Activated CD4-positive, alpha-beta T cell treated with anti-CD3 and anti-CD28 coated beads for 36 hours (primary cell): ENCODE measurements around the gene RALGPS1. TPM values are rescaled to one million over a fixed set of nuclear protein-coding genes. Genes with fewer than 3 reads are reported as not detected.

Experiments used
- ATAC-seq: fragments of 200-7000 bp; cut with Tn5 transposase; one replicate; pipeline ENCODE4 v1.10.0; 2021; ENCODE audit warnings: mild to moderate bottlenecking, moderate library complexity
- CTCF ChIA-PET: fragments of 350-600 bp; sonication (Branson Sonifier 250); formaldehyde crosslinking; loops from one replicate; lab custom pipeline; 2021; ENCODE audit warnings: antibody characterized with exemption; lab: Charles Lee
- POLR2A ChIA-PET: fragments of 350-600 bp; sonication (Branson Sonifier 250); formaldehyde crosslinking; loops from one replicate; lab custom pipeline; 2021; ENCODE audit warnings: antibody characterized with exemption, inconsistent platforms; lab: Charles Lee
- DNase-seq: peaks from one replicate; pipeline ENCODE4 v3.0.0-alpha.2; 2020
- H3K27ac Mint-ChIP-seq: one replicate; pipeline ENCODE4 v1.8.0; 2021; ENCODE audit warnings: mixed read lengths
- H3K27me3 Mint-ChIP-seq: one replicate; pipeline ENCODE4 v1.8.0; 2021; ENCODE audit warnings: mixed read lengths
- H3K36me3 Mint-ChIP-seq: one replicate; pipeline ENCODE4 v1.8.0; 2021; ENCODE audit warnings: low read depth, mixed read lengths
- H3K4me1 Mint-ChIP-seq: one replicate; pipeline ENCODE4 v1.8.0; 2021; ENCODE audit warnings: mixed read lengths
- H3K4me3 Mint-ChIP-seq: one replicate; pipeline ENCODE4 v1.8.0; 2021; ENCODE audit warnings: mild to moderate bottlenecking, moderate library complexity, mixed read lengths
- H3K9me3 Mint-ChIP-seq: one replicate; pipeline ENCODE4 v1.8.0; 2021; ENCODE audit warnings: low read depth, mixed read lengths
- intact Hi-C, 2 experiments: fragments of 100-400 bp; cut with DNase I in 1 of 2; cut with micrococcal nuclease in 1 of 2; formaldehyde crosslinking; loops; one replicate each; pipeline versions ENCODE4 v1.14.2 to v1.15.1; 2022 to 2024; cut with DNase I, micrococcal nuclease
- total RNA-seq, 2 experiments: library from RNA; stranded (reverse); gene quantifications; one replicate each; pipeline ENCODE4 v1.2.3, GENCODE V29; 2021

The RALGPS1 gene
- total RNA-seq, 2 experiments from 2014 or later: 1.2 to 2.2 TPM

- intact Hi-C loops: no loop called here
- ATAC-seq (no peak), DNase-seq (no peak)
- no peaks in the 10 kb centered on the region for H3K9me3 Mint-ChIP-seq
- no peak overlapping the region for H3K4me3 Mint-ChIP-seq
- H3K27ac Mint-ChIP-seq: no peak overlapping the region
- H3K4me1 Mint-ChIP-seq: no peaks in the 10 kb centered on the region
- POLR2A ChIA-PET: no interaction called here
- CTCF ChIA-PET: no interaction called here
- H3K36me3 Mint-ChIP-seq: no peaks in the 10 kb centered on the region
- peaks cover 10% of the 10 kb centered on the region for H3K27me3 Mint-ChIP-seq
Observed at GRCh38 chr9:127232833-127233549, 318.4 kb downstream of the RALGPS1 start.

DNA sequence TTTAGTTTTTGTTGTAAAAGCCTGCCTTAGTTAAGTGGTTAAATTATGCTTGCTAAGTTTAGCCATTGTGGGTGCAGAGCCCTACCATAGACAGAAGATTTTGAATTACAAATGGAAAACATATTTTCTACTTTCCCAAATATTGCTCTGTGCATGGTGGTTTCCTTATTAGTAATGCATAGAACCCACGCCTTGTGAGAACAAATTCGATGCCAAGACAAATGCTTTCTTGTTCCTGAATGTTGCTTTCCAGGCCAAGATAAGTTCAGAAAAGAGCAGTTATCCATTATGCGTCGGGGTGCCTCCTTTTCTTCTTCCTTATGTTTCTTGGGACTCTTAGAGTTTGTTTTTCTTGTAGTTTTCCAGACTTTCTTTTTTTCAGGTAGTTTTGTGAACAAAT is 319.0 kb downstream of the RALGPS1 start:
- ChIA-PET POLR2A (no interaction called here), CTCF (no interaction called here)
- no peak overlapping the region for H3K27ac Mint-ChIP-seq
- H3K36me3 Mint-ChIP-seq: no peaks in the 10 kb centered on the region
- DNase-seq (no peak), ATAC-seq (no peak)
- H3K9me3 Mint-ChIP-seq: no peaks in the 10 kb centered on the region
- H3K27me3 Mint-ChIP-seq: peaks cover 10% of the 10 kb centered on the region
- H3K4me1 Mint-ChIP-seq: no peaks in the 10 kb centered on the region
- H3K4me3 Mint-ChIP-seq: no peak overlapping the region
- intact Hi-C loops: no loop called here

DNA sequence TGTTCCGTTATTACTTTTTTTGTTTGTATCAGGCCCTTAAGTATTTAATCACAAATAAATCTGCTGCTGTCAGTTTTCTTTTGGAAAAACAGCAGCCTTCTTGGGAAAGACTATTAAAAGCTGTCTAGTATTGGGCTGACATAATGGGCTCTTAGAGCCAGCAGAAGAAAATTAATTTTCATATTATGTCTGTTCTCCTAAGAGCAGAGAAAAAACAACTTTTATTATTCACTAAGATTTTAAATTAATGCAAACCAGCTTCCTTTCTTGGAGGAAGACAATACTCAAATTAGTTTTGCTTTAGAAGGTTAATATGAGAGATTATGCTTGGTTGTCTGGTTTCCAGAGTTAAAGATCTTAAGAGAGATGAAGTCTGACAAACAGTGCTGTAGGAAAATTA is 319.4 kb downstream of the RALGPS1 start:
- Mint-ChIP-seq H3K4me1 (no peaks in the 10 kb centered on the region), H3K36me3 (no peaks in the 10 kb centered on the region), H3K27ac (no peak overlapping the region), H3K4me3 (no peak overlapping the region), H3K27me3 (peaks cover 10% of the 10 kb centered on the region), H3K9me3 (no peaks in the 10 kb centered on the region)
- no peak for DNase-seq
- ChIA-PET POLR2A (no interaction called here), CTCF (no interaction called here)
- intact Hi-C loops: no loop called here
- no peak for ATAC-seq

- ChIA-PET CTCF (interaction anchor here (0.6 to 0.7 kb wide), 2 partner anchors 48 to 420 kb away, joined by 3 to 4 read pairs; no protein-coding TSS in a partner anchor), POLR2A (no interaction called here)
- H3K4me3 Mint-ChIP-seq: no peak overlapping the region
- no peak for DNase-seq
- H3K9me3 Mint-ChIP-seq: no peaks in the 10 kb centered on the region
- no peaks in the 10 kb centered on the region for H3K36me3 Mint-ChIP-seq
- H3K27ac Mint-ChIP-seq: no peak overlapping the region
- H3K27me3 Mint-ChIP-seq: peaks cover 10% of the 10 kb centered on the region
- no peak for ATAC-seq
- intact Hi-C loops: no loop called here
- H3K4me1 Mint-ChIP-seq: no peaks in the 10 kb centered on the region
Observed at GRCh38 chr9:127237801-127238200, 323.2 kb downstream of the RALGPS1 start.

DNA sequence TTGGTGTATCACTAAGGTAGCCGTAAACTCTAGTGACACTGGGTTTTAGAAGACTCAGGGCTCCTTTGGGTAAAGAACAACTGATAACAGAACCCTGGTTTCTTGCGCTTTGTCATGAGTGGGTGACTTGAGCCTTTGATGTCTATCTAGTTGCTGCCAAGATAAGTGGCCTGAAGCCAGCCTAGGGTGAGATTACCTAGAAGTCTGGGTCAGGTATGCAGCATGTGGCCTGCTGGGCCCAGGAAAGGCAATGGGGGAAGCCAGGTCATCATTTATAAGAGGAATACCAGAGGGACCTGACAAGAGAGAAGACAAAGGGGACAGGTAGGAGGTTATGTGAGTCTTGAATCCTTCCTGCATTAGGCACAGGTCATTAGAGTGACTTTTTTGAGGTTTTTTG is 326.8 kb downstream of the RALGPS1 start:
- intact Hi-C loops: no loop called here
- Mint-ChIP-seq H3K27me3 (peaks cover 4% of the 10 kb centered on the region), H3K27ac (no peak overlapping the region), H3K36me3 (no peaks in the 10 kb centered on the region), H3K4me3 (no peak overlapping the region), H3K9me3 (no peaks in the 10 kb centered on the region), H3K4me1 (peaks cover 6% of the 10 kb centered on the region)
- ATAC-seq (no peak), DNase-seq (no peak)
- CTCF ChIA-PET: no interaction called here
- POLR2A ChIA-PET: no interaction called here

DNA sequence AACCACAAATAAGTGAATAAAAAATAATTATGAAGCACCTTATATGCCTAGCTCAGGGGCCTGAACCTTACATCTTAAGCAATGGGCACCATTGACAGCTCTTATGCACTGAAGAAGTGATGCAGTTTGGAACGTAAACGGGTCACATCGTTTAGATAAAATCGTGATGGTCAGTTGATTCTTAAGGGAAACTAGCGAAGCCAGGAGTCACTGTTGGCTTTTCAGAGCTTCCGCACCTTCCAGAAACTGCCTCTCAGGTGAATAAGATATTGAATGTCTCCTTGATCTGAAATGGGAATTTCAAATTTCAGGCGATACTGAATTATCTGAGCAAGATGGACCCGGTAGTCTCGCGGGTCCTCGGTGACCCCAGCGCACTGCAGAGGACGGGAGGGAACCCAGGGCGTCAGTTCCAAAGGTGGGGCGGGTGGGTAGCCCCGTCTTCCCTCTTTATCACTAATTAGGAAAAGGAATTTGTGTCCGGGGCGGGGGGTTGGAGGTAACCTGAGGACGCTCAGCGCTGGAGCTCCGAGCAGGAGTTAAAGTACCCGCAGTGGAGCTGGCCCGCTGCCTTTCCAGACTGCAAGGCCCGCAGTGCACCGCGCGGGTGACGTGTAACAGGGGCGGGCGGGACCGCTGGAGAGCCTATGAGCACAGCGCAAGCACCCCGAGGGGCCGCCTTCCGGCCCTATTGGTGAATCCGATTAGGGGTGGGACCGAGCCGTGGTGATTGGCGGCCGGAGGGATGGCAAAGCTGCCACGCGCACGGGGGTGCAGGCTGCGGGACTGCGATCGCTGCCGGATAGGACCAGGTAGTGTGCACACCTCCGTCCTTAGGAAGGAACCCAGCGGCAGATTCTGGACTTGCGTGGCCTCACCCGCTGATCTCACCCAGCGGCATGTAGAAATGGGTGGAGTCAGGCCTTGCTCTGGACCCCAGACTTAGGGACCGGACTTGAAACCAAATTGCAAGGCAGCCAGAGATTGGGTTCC is 330.3 kb downstream of the RALGPS1 start:
- peaks cover 6% of the 10 kb centered on the region for H3K4me1 Mint-ChIP-seq
- ChIA-PET POLR2A (interaction anchor here (0.5 kb wide), 1 partner anchor 409 kb away, joined by 5 read pairs; no protein-coding TSS in a partner anchor), CTCF (interaction anchor here (0.5 to 1.9 kb wide), 6 partner anchors 30 to 868 kb away, joined by 3 to 12 read pairs (median 3); no protein-coding TSS in a partner anchor)
- peaks cover 5% of the 10 kb centered on the region for H3K27me3 Mint-ChIP-seq
- no peaks in the 10 kb centered on the region for H3K36me3 Mint-ChIP-seq
- intact Hi-C loops: loop anchor here (1.0 kb wide), 8 partner anchors 20 to 367 kb away; partner anchors contain the start of genes LRSAM1 (in 1 of the 2), RALGPS1 (in 1 of the 2), RPL12 (in 1 of the 2) and SLC2A8 (in 1 of the 2)
- H3K27ac Mint-ChIP-seq: peak overlapping the region; percentile 59
- DNase-seq (peak; percentile 98), ATAC-seq (peak; percentile 100)
- no peaks in the 10 kb centered on the region for H3K9me3 Mint-ChIP-seq
- peak overlapping the region; percentile 78 for H3K4me3 Mint-ChIP-seq

DNA sequence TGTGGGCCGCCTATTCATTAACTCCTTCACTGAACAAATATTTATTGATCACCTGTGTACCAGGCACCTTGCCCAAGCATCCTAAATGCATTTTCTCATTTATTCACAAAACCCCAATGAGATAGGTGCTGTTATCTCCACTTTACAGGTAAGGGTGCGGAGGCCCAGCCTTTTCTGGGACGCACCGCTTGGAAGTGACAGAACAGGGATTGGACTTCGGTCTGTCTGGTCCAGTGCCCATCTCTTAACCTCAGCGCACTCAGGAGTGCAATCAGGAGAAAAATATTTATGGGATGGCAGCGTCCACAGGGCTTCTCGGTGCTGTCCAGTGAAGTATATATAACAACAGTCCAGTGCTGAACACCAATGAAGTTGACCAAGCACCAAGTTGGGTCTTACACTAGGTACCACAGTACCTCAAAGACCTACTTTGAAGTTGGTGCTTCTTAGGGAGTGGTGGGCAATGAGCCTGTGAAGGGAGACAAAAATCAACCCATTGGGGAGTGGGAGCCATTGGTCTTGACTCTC is 331.1 kb downstream of the RALGPS1 start:
- Mint-ChIP-seq H3K4me1 (peaks cover 6% of the 10 kb centered on the region), H3K9me3 (no peaks in the 10 kb centered on the region), H3K27me3 (peaks cover 11% of the 10 kb centered on the region), H3K36me3 (no peaks in the 10 kb centered on the region), H3K27ac (peak overlapping the region; percentile 20), H3K4me3 (peak overlapping the region; percentile 78)
- DNase-seq (no peak), ATAC-seq (no peak)
- intact Hi-C loops: loop anchor here (1.0 kb wide), 8 partner anchors 20 to 367 kb away; partner anchors contain the start of genes LRSAM1 (in 1 of the 2), RALGPS1 (in 1 of the 2), RPL12 (in 1 of the 2) and SLC2A8 (in 1 of the 2)
- POLR2A ChIA-PET: no interaction called here
- CTCF ChIA-PET: interaction anchor here (1.9 kb wide), 1 partner anchor 31 kb away, joined by 12 read pairs; no protein-coding TSS in a partner anchor

DNA sequence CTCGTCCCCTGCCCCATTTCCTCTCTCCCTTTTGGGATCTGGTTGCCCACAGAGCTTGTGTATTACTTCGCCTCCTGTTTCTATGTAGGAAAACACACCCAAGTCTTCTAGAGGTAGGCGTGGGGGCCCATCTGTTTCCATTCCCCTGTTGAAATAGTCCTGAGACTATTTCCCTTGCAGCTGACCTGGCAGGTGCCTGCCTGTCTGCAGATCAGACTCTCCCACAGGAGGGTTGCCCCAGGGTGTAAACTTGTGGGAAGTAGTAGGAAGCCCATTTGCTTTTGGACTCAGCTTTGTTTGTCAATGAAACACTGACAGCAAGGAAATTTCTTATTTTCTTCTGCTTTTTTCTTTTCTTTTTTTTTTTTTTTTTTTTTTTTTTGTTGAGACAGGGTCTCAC is 333.7 kb downstream of the RALGPS1 start:
- Mint-ChIP-seq H3K36me3 (no peaks in the 10 kb centered on the region), H3K27ac (no peak overlapping the region), H3K4me1 (peaks cover 6% of the 10 kb centered on the region), H3K4me3 (no peak overlapping the region), H3K27me3 (peaks cover 12% of the 10 kb centered on the region), H3K9me3 (no peaks in the 10 kb centered on the region)
- POLR2A ChIA-PET: no interaction called here
- CTCF ChIA-PET: interaction anchor here (0.8 to 0.9 kb wide), 2 partner anchors 17 to 33 kb away, joined by 3 read pairs; no protein-coding TSS in a partner anchor
- ATAC-seq (no peak), DNase-seq (no peak)
- intact Hi-C loops: no loop called here

GRCh38 chr9:127249877-127250276 is 335.3 kb downstream of the RALGPS1 start:
- H3K27me3 Mint-ChIP-seq: peaks cover 18% of the 10 kb centered on the region
- no peaks in the 10 kb centered on the region for H3K9me3 Mint-ChIP-seq
- no peak overlapping the region for H3K27ac Mint-ChIP-seq
- DNase-seq: no peak
- H3K36me3 Mint-ChIP-seq: no peaks in the 10 kb centered on the region
- intact Hi-C loops: no loop called here
- ChIA-PET POLR2A (no interaction called here), CTCF (no interaction called here)
- no peak overlapping the region for H3K4me3 Mint-ChIP-seq
- no peak for ATAC-seq
- peaks cover 3% of the 10 kb centered on the region for H3K4me1 Mint-ChIP-seq

DNA sequence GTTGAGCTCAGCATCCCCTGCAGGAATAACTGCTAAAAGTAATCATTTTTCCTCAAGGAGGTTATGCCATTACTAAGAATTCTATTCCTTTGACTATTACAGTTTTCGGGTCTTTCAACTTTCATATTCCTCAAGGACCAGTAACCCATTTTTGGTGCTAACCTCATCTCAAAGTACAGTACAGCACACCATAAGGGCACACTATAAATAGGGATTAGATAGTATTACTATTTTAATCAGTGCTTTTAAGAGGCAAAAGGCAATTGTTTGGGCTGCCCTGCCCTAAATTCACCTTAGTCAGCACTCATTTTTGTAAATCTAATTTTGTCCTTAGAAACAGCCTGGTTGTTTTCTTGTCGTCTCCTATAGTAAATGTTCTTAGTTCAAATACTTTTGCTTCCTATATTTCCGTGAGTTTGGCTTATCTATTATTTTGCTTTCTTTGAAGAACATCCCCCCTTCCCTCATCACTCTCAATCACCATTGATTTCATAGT is 336.4 kb downstream of the RALGPS1 start:
- CTCF ChIA-PET: interaction anchor here (0.7 kb wide), 1 partner anchor 24 kb away, joined by 3 read pairs; no protein-coding TSS in a partner anchor
- H3K4me1 Mint-ChIP-seq: no peaks in the 10 kb centered on the region
- no peak overlapping the region for H3K4me3 Mint-ChIP-seq
- intact Hi-C loops: no loop called here
- peaks cover 18% of the 10 kb centered on the region for H3K27me3 Mint-ChIP-seq
- POLR2A ChIA-PET: no interaction called here
- H3K9me3 Mint-ChIP-seq: no peaks in the 10 kb centered on the region
- DNase-seq: no peak
- no peaks in the 10 kb centered on the region for H3K36me3 Mint-ChIP-seq
- no peak for ATAC-seq
- no peak overlapping the region for H3K27ac Mint-ChIP-seq
